OCI-LY7 (cell line): ENCODE results near the gene KRTAP10-3.

Source experiments
- CTCF ChIP-seq: fragments of 200-600 bp; sonication (generic); conservative IDR thresholded peaks from 2 replicates; pipeline ENCODE4 v1.5.1; 2014; ENCODE audit warnings: mild to moderate bottlenecking, antibody characterized with exemption, low read length, moderate library complexity, mixed read lengths
- EZH2phosphoT487 ChIP-seq: fragments of 200-600 bp; sonication (generic); IDR thresholded peaks from 2 replicates; pipeline ENCODE4 v1.6.1; 2018; ENCODE audit warnings: low read depth, borderline replicate concordance, mild to moderate bottlenecking, mixed run types, antibody characterized with exemption, low read length, moderate library complexity, mixed read lengths

- TF ChIP-seq CTCF (no peak), EZH2phosphoT487 (no peak)
Measured at GRCh38 chr21:44575307-44576024, 16.9 kb upstream of the KRTAP10-3 start.
